HEK293 (cell line): ENCODE measurements around the gene ULBP3.
A peak's percentile ranks its signal among the peaks of the same experiment; 100 is the strongest.

Experiments used
- GLIS1 ChIP-seq: fragments of 450-650 bp; formaldehyde crosslinking; IDR thresholded peaks from 2 replicates; pipeline ENCODE4 v1.5.1; 2016; ENCODE audit warnings: missing biosample characterization, missing genetic modification characterization
- KLF7 ChIP-seq: fragments of 450-650 bp; formaldehyde crosslinking; IDR thresholded peaks from 2 replicates; pipeline ENCODE4 v1.5.1; 2016; ENCODE audit warnings: missing biosample characterization, missing genetic modification characterization, borderline replicate concordance
- KLF8 ChIP-seq: fragments of 450-650 bp; formaldehyde crosslinking; IDR thresholded peaks from 2 replicates; pipeline ENCODE4 v1.5.1; 2016; ENCODE audit warnings: missing biosample characterization, missing genetic modification characterization
- SP2 ChIP-seq: fragments of 450-650 bp; formaldehyde crosslinking; IDR thresholded peaks from 2 replicates; pipeline ENCODE4 v1.5.1; 2016; ENCODE audit warnings: missing biosample characterization, missing genetic modification characterization
- SP3 ChIP-seq: fragments of 450-650 bp; formaldehyde crosslinking; IDR thresholded peaks from 2 replicates; pipeline ENCODE4 v1.5.1; 2016; ENCODE audit warnings: missing biosample characterization, missing genetic modification characterization
- ZBTB17 ChIP-seq: fragments of 450-650 bp; formaldehyde crosslinking; IDR thresholded peaks from 2 replicates; pipeline ENCODE4 v1.5.1; 2016; ENCODE audit warnings: missing biosample characterization, missing genetic modification characterization
- ZBTB48 ChIP-seq: fragments of 450-650 bp; formaldehyde crosslinking; IDR thresholded peaks from 2 replicates; pipeline ENCODE4 v1.5.1; 2016; ENCODE audit warnings: missing biosample characterization, missing genetic modification characterization
- ZFHX2 ChIP-seq: fragments of 450-650 bp; formaldehyde crosslinking; conservative IDR thresholded peaks from 2 replicates; pipeline ENCODE4 v1.5.1; 2016; ENCODE audit warnings: missing biosample characterization, missing genetic modification characterization
- ZFP37 ChIP-seq: fragments of 450-650 bp; formaldehyde crosslinking; IDR thresholded peaks from 2 replicates; pipeline ENCODE4 v1.5.1; 2016; ENCODE audit warnings: missing biosample characterization, missing genetic modification characterization
- ZFP41 ChIP-seq: fragments of 450-650 bp; formaldehyde crosslinking; IDR thresholded peaks from 2 replicates; pipeline ENCODE4 v1.5.1; 2016; ENCODE audit warnings: missing biosample characterization, missing genetic modification characterization, borderline replicate concordance
- ZNF24 ChIP-seq: fragments of 450-650 bp; formaldehyde crosslinking; IDR thresholded peaks from 2 replicates; pipeline ENCODE4 v1.5.1; 2016; ENCODE audit warnings: missing biosample characterization, missing genetic modification characterization
- ZNF366 ChIP-seq: fragments of 450-650 bp; formaldehyde crosslinking; conservative IDR thresholded peaks from 2 replicates; pipeline ENCODE4 v1.5.1; 2016; ENCODE audit warnings: missing biosample characterization, missing genetic modification characterization
- ZNF596 ChIP-seq: fragments of 450-650 bp; IDR thresholded peaks from 2 replicates; pipeline ENCODE4 v1.5.0; 2018; ENCODE audit warnings: missing biosample characterization, mild to moderate bottlenecking, missing genetic modification characterization, moderate library complexity
- TF ChIP-seq, protein P1 (sequence below): fragments of 450-650 bp; IDR thresholded peaks from 2 replicates; pipeline ENCODE4 v1.5.1; 2018; ENCODE audit warnings: missing biosample characterization, mild to moderate bottlenecking, missing genetic modification characterization
- TF ChIP-seq, protein P2 (sequence below): fragments of 450-650 bp; formaldehyde crosslinking; IDR thresholded peaks from 2 replicates; pipeline ENCODE4 v1.5.1; 2016; ENCODE audit warnings: missing biosample characterization, missing genetic modification characterization
- TF ChIP-seq, protein P3 (sequence below): fragments of 450-650 bp; formaldehyde crosslinking; conservative IDR thresholded peaks from 2 replicates; pipeline ENCODE4 v1.5.1; 2016; ENCODE audit warnings: low read depth, missing biosample characterization, missing genetic modification characterization
- TF ChIP-seq, protein P4 (sequence below): fragments of 450-650 bp; formaldehyde crosslinking; IDR thresholded peaks from 2 replicates; pipeline ENCODE4 v1.5.1; 2017; ENCODE audit warnings: missing biosample characterization, missing genetic modification characterization
- TF ChIP-seq, protein P5 (sequence below): fragments of 450-650 bp; formaldehyde crosslinking; IDR thresholded peaks from 2 replicates; pipeline ENCODE4 v1.5.1; 2016; ENCODE audit warnings: missing biosample characterization, missing genetic modification characterization, borderline replicate concordance
- TF ChIP-seq, protein P6 (sequence below): fragments of 450-650 bp; formaldehyde crosslinking; IDR thresholded peaks from 2 replicates; pipeline ENCODE4 v1.5.1; 2016; ENCODE audit warnings: missing biosample characterization, missing genetic modification characterization
- TF ChIP-seq, protein P7 (sequence below): fragments of 450-650 bp; formaldehyde crosslinking; IDR thresholded peaks from 2 replicates; pipeline ENCODE4 v1.5.1; 2016; ENCODE audit warnings: missing biosample characterization, missing genetic modification characterization
- TF ChIP-seq, protein P8 (sequence below): fragments of 450-650 bp; formaldehyde crosslinking; IDR thresholded peaks from 2 replicates; pipeline ENCODE4 v1.5.1; 2017; ENCODE audit warnings: missing biosample characterization, mild to moderate bottlenecking, missing genetic modification characterization, moderate library complexity
- TF ChIP-seq, protein P9 (sequence below): fragments of 450-650 bp; formaldehyde crosslinking; IDR thresholded peaks from 2 replicates; pipeline ENCODE4 v1.5.1; 2016; ENCODE audit warnings: missing biosample characterization, missing genetic modification characterization

ULBP3 gene

DNA sequence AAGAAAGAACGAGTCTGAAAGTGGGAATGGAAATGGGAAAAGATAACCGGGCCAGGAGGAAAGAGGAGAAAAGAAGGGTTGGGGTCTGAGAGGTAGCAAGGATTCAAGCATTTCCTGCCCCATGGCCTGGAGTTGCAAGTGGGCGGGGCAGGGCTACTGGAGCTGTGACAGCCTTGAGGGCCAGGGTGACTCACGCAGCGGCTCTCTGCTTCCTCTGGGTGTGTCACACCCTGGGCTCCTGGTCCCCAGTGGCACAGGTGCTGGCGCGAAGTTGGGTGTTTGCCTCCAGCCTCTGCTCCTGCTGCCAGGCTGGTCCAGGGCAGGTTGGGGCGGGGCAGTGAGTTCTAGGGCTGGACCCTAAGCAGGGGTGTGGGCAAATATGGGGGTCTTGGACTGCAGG lies 3.3 kb upstream of the ULBP3 start (continued):
- TF ChIP-seq ZBTB17 (tag by site-specific recombination): peak; percentile 32; the same call in 1 of the 2 replicates
- TF ChIP-seq SP3 (tag by site-specific recombination): peak; percentile 60
- peak; percentile 65; the same call in 1 of the 2 replicates for TF ChIP-seq ZBTB48
- TF ChIP-seq, protein P1, sequence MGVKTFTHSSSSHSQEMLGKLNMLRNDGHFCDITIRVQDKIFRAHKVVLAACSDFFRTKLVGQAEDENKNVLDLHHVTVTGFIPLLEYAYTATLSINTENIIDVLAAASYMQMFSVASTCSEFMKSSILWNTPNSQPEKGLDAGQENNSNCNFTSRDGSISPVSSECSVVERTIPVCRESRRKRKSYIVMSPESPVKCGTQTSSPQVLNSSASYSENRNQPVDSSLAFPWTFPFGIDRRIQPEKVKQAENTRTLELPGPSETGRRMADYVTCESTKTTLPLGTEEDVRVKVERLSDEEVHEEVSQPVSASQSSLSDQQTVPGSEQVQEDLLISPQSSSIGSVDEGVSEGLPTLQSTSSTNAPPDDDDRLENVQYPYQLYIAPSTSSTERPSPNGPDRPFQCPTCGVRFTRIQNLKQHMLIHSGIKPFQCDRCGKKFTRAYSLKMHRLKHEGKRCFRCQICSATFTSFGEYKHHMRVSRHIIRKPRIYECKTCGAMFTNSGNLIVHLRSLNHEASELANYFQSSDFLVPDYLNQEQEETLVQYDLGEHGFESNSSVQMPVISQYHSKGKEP (tag by site-specific recombination): no peak
- TF ChIP-seq, protein P2, sequence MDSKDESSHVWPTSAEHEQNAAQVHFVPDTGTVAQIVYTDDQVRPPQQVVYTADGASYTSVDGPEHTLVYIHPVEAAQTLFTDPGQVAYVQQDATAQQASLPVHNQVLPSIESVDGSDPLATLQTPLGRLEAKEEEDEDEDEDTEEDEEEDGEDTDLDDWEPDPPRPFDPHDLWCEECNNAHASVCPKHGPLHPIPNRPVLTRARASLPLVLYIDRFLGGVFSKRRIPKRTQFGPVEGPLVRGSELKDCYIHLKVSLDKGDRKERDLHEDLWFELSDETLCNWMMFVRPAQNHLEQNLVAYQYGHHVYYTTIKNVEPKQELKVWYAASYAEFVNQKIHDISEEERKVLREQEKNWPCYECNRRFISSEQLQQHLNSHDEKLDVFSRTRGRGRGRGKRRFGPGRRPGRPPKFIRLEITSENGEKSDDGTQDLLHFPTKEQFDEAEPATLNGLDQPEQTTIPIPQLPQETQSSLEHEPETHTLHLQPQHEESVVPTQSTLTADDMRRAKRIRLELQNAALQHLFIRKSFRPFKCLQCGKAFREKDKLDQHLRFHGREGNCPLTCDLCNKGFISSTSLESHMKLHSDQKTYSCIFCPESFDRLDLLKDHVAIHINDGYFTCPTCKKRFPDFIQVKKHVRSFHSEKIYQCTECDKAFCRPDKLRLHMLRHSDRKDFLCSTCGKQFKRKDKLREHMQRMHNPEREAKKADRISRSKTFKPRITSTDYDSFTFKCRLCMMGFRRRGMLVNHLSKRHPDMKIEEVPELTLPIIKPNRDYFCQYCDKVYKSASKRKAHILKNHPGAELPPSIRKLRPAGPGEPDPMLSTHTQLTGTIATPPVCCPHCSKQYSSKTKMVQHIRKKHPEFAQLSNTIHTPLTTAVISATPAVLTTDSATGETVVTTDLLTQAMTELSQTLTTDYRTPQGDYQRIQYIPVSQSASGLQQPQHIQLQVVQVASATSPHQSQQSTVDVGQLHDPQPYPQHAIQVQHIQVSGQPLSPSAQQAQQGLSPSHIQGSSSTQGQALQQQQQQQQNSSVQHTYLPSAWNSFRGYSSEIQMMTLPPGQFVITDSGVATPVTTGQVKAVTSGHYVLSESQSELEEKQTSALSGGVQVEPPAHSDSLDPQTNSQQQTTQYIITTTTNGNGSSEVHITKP (tag by site-specific recombination): no peak
- TF ChIP-seq GLIS1 (tag by site-specific recombination): no peak
- no peak for TF ChIP-seq ZNF596
- TF ChIP-seq KLF8 (tag by site-specific recombination): peak; percentile 38; the same call in 1 of the 2 replicates
- TF ChIP-seq, protein P3, sequence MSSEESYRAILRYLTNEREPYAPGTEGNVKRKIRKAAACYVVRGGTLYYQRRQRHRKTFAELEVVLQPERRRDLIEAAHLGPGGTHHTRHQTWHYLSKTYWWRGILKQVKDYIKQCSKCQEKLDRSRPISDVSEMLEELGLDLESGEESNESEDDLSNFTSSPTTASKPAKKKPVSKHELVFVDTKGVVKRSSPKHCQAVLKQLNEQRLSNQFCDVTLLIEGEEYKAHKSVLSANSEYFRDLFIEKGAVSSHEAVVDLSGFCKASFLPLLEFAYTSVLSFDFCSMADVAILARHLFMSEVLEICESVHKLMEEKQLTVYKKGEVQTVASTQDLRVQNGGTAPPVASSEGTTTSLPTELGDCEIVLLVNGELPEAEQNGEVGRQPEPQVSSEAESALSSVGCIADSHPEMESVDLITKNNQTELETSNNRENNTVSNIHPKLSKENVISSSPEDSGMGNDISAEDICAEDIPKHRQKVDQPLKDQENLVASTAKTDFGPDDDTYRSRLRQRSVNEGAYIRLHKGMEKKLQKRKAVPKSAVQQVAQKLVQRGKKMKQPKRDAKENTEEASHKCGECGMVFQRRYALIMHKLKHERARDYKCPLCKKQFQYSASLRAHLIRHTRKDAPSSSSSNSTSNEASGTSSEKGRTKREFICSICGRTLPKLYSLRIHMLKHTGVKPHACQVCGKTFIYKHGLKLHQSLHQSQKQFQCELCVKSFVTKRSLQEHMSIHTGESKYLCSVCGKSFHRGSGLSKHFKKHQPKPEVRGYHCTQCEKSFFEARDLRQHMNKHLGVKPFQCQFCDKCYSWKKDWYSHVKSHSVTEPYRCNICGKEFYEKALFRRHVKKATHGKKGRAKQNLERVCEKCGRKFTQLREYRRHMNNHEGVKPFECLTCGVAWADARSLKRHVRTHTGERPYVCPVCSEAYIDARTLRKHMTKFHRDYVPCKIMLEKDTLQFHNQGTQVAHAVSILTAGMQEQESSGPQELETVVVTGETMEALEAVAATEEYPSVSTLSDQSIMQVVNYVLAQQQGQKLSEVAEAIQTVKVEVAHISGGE: no peak
- peak; percentile 57 for TF ChIP-seq ZNF366 (tag by site-specific recombination)
- TF ChIP-seq, protein P4, sequence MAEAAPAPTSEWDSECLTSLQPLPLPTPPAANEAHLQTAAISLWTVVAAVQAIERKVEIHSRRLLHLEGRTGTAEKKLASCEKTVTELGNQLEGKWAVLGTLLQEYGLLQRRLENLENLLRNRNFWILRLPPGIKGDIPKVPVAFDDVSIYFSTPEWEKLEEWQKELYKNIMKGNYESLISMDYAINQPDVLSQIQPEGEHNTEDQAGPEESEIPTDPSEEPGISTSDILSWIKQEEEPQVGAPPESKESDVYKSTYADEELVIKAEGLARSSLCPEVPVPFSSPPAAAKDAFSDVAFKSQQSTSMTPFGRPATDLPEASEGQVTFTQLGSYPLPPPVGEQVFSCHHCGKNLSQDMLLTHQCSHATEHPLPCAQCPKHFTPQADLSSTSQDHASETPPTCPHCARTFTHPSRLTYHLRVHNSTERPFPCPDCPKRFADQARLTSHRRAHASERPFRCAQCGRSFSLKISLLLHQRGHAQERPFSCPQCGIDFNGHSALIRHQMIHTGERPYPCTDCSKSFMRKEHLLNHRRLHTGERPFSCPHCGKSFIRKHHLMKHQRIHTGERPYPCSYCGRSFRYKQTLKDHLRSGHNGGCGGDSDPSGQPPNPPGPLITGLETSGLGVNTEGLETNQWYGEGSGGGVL (tag by site-specific recombination): no peak
- 0 out of 2 replicates have a peak, but pooled peaks have one; percentile 24 for TF ChIP-seq ZNF24 (tag by site-specific recombination)
- TF ChIP-seq, protein P5, sequence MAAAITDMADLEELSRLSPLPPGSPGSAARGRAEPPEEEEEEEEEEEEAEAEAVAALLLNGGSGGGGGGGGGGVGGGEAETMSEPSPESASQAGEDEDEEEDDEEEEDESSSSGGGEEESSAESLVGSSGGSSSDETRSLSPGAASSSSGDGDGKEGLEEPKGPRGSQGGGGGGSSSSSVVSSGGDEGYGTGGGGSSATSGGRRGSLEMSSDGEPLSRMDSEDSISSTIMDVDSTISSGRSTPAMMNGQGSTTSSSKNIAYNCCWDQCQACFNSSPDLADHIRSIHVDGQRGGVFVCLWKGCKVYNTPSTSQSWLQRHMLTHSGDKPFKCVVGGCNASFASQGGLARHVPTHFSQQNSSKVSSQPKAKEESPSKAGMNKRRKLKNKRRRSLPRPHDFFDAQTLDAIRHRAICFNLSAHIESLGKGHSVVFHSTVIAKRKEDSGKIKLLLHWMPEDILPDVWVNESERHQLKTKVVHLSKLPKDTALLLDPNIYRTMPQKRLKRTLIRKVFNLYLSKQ (tag by site-specific recombination): no peak
- TF ChIP-seq, protein P6, sequence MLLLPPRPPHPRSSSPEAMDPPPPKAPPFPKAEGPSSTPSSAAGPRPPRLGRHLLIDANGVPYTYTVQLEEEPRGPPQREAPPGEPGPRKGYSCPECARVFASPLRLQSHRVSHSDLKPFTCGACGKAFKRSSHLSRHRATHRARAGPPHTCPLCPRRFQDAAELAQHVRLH (tag by site-specific recombination): no peak
- TF ChIP-seq SP2: peak; percentile 45
- 0 out of 2 replicates have a peak, but pooled peaks have one; percentile 30 for TF ChIP-seq ZFP37
- no peak for TF ChIP-seq ZFP41 (tag by site-specific recombination)
- TF ChIP-seq, protein P7, sequence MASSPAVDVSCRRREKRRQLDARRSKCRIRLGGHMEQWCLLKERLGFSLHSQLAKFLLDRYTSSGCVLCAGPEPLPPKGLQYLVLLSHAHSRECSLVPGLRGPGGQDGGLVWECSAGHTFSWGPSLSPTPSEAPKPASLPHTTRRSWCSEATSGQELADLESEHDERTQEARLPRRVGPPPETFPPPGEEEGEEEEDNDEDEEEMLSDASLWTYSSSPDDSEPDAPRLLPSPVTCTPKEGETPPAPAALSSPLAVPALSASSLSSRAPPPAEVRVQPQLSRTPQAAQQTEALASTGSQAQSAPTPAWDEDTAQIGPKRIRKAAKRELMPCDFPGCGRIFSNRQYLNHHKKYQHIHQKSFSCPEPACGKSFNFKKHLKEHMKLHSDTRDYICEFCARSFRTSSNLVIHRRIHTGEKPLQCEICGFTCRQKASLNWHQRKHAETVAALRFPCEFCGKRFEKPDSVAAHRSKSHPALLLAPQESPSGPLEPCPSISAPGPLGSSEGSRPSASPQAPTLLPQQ (tag by site-specific recombination): peak; percentile 52; the same call in 1 of the 2 replicates
- TF ChIP-seq ZFHX2 (tag by site-specific recombination): 0 out of 2 replicates have a peak, but pooled peaks have one; percentile 33
- TF ChIP-seq KLF7: peak; percentile 70; the same call in 1 of the 2 replicates
- TF ChIP-seq, protein P8, sequence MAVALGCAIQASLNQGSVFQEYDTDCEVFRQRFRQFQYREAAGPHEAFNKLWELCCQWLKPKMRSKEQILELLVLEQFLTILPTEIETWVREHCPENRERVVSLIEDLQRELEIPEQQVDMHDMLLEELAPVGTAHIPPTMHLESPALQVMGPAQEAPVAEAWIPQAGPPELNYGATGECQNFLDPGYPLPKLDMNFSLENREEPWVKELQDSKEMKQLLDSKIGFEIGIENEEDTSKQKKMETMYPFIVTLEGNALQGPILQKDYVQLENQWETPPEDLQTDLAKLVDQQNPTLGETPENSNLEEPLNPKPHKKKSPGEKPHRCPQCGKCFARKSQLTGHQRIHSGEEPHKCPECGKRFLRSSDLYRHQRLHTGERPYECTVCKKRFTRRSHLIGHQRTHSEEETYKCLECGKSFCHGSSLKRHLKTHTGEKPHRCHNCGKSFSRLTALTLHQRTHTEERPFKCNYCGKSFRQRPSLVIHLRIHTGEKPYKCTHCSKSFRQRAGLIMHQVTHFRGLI (tag by site-specific recombination): no peak
- TF ChIP-seq, protein P9, sequence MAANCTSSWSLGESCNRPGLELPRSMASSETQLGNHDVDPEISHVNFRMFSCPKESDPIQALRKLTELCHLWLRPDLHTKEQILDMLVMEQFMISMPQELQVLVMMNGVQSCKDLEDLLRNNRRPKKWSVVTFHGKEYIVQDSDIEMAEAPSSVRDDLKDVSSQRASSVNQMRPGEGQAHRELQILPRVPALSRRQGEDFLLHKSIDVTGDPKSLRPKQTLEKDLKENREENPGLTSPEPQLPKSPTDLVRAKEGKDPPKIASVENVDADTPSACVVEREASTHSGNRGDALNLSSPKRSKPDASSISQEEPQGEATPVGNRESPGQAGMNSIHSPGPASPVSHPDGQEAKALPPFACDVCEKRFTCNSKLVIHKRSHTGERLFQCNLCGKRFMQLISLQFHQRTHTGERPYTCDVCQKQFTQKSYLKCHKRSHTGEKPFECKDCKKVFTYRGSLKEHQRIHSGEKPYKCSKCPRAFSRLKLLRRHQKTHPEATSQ (tag by site-specific recombination): no peak
